KG1 (cell line): ENCODE measurements around the gene NCAPD2.

Source experiments
- DNase-seq: peaks from one replicate; lab custom pipeline; 2025; lab: John Stamatoyannopoulos, UW

Gene NCAPD2

DNA sequence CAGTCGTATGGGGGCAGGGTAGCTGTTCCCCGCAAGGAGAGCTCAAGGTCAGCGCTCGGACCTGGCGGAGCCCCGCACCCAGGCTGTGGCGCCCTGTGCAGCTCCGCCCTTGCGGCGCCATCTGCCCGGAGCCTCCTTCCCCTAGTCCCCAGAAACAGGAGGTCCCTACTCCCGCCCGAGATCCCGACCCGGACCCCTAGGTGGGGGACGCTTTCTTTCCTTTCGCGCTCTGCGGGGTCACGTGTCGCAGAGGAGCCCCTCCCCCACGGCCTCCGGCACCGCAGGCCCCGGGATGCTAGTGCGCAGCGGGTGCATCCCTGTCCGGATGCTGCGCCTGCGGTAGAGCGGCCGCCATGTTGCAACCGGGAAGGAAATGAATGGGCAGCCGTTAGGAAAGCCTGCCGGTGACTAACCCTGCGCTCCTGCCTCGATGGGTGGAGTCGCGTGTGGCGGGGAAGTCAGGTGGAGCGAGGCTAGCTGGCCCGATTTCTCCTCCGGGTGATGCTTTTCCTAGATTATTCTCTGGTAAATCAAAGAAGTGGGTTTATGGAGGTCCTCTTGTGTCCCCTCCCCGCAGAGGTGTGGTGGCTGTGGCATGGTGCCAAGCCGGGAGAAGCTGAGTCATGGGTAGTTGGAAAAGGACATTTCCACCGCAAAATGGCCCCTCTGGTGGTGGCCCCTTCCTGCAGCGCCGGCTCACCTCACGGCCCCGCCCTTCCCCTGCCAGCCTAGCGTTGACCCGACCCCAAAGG, 41.2 kb downstream of the NCAPD2 start:
- DNase-seq: peak; percentile 26

DNA sequence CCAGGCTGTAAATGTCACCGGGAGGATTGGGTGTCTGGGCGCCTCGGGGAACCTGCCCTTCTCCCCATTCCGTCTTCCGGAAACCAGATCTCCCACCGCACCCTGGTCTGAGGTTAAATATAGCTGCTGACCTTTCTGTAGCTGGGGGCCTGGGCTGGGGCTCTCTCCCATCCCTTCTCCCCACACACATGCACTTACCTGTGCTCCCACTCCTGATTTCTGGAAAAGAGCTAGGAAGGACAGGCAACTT, 41.7 kb downstream of the NCAPD2 start:
- DNase-seq: no peak

DNA sequence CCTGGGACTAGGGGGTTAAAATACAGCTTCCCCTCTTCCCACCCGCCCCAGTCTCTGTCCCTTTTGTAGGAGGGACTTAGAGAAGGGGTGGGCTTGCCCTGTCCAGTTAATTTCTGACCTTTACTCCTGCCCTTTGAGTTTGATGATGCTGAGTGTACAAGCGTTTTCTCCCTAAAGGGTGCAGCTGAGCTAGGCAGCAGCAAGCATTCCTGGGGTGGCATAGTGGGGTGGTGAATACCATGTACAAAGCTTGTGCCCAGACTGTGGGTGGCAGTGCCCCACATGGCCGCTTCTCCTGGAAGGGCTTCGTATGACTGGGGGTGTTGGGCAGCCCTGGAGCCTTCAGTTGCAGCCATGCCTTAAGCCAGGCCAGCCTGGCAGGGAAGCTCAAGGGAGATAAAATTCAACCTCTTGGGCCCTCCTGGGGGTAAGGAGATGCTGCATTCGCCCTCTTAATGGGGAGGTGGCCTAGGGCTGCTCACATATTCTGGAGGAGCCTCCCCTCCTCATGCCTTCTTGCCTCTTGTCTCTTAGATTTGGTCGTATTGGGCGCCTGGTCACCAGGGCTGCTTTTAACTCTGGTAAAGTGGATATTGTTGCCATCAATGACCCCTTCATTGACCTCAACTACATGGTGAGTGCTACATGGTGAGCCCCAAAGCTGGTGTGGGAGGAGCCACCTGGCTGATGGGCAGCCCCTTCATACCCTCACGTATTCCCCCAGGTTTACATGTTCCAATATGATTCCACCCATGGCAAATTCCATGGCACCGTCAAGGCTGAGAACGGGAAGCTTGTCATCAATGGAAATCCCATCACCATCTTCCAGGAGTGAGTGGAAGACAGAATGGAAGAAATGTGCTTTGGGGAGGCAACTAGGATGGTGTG, 42.3 kb downstream of the NCAPD2 start:
- no peak for DNase-seq

DNA sequence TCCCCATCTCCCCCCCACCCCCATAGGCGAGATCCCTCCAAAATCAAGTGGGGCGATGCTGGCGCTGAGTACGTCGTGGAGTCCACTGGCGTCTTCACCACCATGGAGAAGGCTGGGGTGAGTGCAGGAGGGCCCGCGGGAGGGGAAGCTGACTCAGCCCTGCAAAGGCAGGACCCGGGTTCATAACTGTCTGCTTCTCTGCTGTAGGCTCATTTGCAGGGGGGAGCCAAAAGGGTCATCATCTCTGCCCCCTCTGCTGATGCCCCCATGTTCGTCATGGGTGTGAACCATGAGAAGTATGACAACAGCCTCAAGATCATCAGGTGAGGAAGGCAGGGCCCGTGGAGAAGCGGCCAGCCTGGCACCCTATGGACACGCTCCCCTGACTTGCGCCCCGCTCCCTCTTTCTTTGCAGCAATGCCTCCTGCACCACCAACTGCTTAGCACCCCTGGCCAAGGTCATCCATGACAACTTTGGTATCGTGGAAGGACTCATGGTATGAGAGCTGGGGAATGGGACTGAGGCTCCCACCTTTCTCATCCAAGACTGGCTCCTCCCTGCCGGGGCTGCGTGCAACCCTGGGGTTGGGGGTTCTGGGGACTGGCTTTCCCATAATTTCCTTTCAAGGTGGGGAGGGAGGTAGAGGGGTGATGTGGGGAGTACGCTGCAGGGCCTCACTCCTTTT, 43.1 kb downstream of the NCAPD2 start:
- DNase-seq: no peak

DNA sequence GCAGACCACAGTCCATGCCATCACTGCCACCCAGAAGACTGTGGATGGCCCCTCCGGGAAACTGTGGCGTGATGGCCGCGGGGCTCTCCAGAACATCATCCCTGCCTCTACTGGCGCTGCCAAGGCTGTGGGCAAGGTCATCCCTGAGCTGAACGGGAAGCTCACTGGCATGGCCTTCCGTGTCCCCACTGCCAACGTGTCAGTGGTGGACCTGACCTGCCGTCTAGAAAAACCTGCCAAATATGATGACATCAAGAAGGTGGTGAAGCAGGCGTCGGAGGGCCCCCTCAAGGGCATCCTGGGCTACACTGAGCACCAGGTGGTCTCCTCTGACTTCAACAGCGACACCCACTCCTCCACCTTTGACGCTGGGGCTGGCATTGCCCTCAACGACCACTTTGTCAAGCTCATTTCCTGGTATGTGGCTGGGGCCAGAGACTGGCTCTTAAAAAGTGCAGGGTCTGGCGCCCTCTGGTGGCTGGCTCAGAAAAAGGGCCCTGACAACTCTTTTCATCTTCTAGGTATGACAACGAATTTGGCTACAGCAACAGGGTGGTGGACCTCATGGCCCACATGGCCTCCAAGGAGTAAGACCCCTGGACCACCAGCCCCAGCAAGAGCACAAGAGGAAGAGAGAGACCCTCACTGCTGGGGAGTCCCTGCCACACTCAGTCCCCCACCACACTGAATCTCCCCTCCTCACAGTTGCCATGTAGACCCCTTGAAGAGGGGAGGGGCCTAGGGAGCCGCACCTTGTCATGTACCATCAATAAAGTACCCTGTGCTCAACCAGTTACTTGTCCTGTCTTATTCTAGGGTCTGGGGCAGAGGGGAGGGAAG, 43.9 kb downstream of the NCAPD2 start:
- peak; percentile 46 for DNase-seq

DNA sequence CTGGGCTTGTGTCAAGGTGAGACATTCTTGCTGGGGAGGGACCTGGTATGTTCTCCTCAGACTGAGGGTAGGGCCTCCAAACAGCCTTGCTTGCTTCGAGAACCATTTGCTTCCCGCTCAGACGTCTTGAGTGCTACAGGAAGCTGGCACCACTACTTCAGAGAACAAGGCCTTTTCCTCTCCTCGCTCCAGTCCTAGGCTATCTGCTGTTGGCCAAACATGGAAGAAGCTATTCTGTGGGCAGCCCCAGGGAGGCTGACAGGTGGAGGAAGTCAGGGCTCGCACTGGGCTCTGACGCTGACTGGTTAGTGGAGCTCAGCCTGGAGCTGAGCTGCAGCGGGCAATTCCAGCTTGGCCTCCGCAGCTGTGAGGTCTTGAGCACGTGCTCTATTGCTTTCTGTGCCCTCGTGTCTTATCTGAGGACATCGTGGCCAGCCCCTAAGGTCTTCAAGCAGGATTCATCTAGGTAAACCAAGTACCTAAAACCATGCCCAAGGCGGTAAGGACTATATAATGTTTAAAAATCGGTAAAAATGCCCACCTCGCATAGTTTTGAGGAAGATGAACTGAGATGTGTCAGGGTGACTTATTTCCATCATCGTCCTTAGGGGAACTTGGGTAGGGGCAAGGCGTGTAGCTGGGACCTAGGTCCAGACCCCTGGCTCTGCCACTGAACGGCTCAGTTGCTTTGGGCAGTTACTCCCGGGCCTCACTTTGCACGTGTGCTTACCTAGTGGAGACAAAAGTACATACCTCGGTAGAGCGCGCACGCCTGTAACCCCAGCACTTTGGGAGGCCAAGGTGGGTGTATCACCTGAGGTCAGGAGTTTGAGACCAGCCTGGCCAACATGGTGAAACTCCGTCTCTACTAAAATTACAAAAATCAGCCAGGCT, 44.8 kb downstream of the NCAPD2 start:
- DNase-seq: no peak

DNA sequence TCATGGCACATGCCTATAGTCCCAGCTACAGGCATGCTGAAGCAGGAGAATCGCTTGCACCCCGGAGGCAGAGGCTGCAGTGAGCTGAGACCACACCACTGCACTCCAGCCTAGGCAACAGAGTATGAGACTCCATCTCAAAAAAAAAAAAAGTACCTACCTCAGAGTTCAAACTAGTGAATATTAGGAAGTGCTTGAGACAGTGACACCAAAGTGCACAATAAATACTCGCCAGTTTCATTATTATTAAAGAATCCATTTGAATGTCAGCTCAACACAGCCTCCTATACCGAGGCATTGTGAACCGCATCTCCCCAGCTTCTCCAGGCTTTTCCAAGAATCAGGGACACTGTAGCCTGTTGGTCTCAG, 45.4 kb downstream of the NCAPD2 start:
- DNase-seq: no peak

DNA sequence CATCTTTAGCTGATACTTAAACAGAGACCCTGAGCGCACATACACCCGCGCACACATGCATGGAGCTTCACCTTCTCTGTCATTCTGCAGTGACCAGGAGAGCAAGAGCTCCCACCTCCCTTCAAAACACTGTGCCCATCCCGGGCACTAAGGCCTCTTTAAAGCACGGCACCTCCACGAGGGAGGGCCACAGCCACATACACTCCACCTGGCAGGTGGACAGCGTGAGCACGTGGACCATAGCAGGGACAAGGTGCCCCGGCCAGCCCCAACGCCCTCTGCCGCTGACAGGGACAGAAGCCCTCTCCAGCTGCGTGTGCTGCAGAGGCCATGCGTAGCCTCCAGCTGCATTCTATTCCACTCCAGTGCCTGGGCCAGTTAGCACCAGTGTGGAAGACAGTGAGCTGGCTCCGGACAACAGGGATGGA, 45.8 kb downstream of the NCAPD2 start:
- no peak for DNase-seq

DNA sequence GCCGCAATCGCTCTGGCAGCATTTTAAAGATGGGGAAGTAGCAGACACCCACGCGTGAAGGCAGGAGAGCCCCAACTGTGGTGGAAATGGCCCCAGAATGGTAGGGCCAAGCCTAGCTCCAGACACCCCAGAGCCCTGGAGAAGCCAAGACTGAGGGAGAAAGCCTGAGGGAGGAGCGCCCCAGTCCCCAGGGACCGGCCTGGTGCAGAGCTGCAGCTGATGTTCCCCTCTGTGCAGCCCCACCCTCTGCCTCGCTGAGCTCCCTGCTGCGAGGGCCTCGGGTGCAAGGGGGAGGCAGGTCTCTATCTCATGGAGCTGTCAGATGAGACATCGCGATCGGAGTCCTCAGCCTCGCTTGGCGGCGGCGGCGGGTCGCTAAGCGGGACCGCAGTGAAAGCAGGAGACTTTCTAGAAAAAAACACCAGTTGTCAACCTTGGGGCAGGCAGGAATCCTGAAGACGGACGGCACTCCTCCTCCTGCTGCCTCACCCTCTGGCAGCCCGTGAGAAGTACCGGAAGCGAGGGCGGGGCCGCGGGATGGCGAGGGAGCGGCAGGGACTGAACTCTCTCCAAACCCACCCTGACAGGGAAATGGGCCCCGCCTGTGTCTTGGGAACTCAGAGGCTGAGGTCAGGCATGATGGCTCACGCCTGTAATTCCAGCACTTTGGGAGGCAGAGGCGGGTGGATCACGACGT, 46.4 kb downstream of the NCAPD2 start:
- no peak for DNase-seq

DNA sequence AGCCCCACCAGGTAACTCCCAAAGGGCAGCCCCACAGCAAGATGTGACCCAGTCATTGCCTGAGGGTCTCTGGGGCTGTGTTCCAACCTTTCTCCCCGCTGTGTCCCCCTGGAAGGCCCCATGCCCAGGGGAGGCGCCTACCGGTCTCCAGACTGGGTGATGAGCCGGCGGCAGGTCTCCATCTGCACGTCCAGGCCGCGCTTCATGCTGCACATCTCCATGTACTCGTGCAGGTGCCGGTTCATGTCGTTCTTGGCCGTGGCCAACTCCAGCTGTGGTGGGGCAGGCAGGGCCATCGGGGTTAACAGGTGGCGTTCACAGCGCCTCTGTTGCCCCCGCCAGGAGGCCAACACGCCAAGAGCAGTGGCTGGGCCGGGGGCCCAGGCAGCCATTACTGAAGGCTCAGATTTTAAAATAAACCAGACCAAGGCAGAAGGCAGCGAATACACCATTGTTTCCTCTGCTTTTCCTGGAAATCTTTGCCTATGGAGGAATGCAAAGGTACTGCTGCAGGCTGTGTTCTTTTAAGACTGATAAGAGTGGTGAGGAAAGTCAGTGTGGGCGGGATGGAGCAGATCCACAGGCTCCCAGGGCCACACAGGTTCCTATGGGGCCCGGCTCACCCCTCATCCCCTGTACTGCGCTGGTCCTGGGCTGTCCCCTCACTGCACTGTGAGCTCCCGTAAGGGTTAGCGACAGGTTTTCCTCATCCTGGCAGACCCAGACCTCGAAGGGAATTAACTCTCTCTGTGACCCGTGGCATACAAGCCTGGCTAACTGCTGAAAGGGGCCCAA, 47.7 kb downstream of the NCAPD2 start:
- no peak for DNase-seq

DNA sequence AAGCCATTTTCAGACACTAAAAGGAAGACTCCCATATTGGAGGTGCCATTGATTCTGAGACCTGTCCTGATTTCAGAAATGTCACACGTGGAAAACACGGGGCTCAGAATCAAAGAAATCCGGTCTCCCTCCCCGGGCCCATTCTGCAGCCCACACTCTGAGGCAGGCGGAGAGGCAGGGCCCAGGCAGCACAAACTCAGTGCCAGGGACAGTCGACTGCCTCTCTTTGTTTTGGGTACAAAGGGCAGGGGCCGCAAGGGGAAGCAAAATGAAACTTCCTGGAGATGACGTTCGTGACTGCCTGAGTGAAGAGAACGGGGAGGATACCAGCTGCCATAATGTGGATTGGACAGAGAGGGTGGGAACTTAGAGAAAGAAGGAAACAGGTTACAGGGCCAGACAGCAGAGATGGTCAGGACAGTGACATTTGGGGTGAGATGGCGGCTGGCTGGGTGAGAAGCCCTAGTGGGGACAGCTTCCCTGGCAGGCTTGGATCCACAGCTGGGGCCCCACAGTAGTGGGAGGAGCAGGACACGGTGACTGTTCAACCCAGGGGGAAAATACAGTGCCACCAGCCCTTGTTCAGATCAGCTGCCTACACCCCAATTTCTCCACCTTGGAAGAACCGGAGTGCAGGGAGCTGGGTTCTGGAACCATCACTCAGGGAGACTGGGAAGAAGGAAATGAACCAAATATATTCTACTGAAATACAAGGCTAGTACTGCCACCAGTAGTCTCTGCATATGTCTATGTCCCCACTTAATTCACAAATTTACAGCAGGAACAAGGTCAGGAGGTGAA, 48.5 kb downstream of the NCAPD2 start:
- DNase-seq: no peak

DNA sequence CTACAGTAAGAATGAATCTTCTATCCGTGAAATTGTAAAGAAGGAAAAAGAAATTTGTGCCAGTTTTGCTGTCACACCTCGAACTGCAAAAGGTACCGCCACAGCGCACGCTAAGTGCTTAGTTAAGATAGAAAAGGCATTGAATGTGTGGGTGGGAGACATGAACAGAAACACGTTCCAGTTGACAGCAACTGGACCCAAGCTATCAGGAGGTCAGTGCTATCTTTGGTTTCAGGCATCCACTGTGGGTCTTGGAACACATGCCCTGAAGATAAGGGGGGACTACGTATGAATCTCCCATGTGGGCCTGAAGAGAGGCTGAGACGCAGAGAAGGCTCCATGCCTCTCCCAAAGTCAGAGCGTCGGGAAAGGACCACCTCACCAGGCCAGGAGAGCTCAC, 52.1 kb downstream of the NCAPD2 start:
- DNase-seq: no peak

DNA sequence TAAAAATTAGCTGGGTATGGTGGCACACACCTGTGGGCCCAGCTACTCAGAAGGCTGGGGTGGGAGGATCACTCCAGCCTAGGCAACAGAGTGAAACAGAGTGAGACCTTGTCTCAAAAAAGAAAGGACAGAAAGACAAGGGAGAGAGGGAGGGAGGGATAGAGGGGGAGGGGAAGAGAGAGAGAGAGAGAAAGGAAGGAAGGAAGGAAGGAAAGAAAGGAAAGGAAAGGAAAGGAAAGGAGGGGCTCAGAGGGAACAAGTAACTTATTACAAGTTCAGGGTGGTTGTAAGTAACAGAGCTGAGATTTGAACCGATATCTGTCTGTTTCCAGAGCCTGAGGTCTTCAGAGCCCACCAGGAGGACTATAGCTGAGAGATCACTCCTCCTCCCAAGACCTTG, 53.7 kb downstream of the NCAPD2 start:
- DNase-seq: no peak

DNA sequence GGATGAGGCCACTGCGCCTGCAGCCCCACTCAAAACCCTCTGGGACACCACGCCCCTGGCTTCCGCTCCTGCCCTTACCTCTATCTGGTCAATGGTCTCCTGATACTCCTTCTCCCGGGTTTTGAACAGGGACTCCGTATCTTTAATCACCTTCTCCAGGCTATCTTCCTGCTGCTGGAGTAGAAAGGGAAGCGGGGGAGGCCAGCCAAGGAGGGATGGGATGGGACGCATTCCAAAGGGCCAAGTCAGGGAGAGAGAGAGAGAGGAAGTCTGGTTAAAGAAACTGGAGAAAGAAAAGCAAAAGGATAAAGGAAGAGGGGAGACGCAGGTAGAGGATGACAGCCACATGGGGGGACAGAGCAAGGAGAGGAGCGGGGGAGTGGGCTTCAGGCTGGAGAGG, 54.1 kb downstream of the NCAPD2 start:
- no peak for DNase-seq

DNA sequence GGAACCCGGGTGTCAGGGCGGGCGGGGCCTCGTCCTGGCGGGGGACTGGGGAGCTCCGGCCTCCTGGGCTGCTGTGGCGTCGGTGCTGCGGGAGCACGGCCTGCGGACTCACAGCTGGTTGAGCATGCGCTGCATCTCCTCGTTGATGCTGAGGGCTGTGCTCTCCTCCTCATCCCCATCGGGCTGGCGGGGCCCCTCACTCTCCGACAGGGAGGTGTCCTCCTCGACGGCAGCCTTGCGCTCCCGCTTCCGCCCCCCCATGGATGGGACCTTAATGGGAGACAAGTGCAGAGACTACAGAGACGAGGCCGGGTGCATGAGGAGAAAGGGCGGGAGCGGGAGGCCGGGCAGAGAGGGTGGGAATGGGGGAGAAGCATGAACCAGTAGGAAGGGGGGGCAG, 54.7 kb downstream of the NCAPD2 start:
- DNase-seq: no peak

DNA sequence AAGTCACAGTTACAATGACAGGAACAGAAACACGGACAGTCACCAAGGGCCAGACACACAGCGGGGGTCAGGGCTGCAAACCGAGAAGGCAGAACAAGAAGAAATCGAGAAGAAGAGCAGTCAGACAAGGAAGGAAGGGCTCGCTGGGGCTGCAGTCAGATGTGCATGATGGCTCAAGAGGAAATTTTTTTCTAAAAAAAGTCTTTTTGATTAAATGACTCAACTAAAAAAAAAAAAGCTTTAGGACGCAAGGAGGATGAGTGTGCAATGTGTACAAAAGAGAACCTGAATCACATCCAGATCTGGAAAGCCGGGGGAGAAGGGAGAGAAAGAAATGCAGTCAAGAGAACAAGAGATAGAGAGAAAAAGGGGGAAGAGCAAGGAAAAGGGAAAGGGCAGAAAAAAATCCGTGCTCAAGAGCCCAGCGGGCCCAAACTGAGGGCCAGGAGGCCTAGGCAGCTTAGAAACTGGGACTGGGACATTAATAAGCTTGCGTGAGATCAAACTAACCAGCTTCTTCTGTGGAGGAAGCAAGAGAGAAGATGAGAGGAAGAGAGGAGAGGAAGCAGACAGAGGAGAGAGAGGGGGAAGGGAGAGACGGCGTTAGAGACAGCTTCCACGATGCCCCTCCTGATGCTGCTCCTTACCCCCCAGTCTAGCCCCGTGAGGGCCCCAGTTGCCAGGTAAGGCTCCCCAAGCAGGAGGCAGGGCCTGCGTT, 55.2 kb downstream of the NCAPD2 start:
- no peak for DNase-seq

DNA sequence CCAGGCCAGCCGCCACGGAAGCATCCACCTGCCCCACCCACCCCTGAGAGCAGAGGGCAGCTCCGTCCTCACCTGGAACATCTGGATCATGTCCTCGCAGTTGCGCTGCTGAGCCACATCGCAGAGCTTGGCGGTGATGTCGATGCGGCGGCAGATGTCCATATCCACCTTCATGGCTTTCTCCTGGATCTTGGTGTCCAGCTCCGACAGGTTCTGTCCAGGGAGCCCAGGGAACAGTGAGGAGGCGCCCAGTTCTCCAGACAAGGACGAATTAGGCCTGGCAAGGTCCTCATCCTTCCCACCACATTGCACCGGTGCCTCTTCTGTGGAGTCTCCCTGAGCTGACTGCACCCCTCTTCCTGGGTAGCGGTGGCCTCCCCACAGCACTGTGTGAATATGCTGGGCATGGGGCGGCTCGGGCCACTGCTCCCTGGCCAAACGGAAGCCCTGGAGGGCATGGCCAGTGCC, 55.8 kb downstream of the NCAPD2 start:
- DNase-seq: no peak
